HG03066 (cell line): ENCODE data around the gene BCL11A.

Source experiments
- ATAC-seq: cut with Tn5 transposase; IDR thresholded peaks from one replicate; pipeline ENCODE4 v1.9.1; 2021; ENCODE audit warnings: low read depth; ENCODE audit not compliant: unreplicated experiment

Gene BCL11A

DNA sequence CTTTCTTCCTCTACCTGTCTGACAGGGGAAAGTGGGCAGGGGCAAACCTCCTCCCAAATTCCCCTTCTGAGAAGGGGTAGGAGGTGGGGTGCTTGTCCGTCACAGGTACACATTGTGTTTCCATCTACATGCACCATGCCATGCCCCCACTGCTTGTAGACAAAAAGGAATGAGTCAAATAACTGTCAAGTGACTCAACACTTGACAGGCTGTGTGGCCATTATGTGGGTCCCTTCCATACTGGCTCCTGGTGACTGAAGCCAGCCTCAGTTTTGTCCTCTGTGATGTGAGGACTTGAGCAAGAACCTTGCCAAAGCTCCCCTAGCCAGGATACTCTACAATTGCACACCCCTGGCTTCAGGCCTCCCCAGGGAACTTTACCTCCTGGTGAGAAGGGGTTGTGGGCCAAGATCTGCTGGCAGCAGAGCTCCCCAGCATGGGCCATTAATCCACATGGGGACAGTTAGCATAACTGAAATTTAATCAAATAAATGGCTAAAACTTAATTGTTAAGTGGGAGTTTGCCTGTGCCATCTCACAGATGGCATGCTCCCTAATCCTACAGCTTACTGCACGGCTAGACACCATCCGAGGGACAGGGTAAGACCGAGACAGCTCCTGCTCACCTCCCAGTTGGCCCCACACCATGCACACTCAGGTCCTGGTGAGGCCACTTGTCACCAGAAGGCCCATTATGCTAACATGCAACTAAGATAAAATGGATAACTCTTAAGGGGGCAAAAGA is 140.2 kb downstream of the BCL11A start:
- ATAC-seq: peak; percentile 40

DNA sequence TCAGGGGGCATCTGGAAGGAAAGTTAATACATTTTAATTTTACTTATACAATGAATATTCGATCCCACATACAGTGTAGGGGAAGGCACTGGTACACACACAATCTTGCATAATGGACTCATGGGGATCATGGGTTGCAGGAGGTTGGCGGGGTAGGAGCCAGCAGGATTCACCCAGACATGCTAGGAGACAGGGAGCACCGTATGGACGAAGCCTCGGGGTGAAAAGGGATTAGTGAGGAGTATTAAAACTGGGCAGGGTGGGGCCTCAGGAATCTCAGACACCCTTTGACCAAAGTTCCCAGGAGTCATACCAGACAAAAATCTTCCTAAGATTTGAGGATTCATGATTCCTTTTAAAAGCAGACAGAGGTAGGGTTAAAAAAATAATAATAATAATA is 140.8 kb downstream of the BCL11A start:
- no peak for ATAC-seq

DNA sequence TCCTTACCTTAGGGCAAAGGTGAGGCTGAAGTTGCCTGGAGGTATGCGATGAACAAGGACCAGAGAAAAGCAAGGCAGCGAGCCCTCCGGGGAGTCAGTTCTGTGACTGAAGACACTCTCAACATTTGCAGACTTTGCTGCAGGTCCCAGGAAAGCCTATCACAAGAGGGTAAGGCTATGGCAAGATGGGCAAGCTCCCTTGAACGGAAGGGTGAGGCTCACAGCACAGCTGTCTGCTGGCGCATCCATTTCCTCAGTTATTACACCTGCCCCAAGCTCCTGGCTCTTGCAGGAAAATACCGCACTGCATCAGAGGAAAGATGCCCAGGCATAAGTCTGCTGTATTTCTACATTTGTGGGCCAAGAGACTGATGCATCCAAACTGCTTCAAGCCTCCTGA is 141.4 kb downstream of the BCL11A start:
- no peak for ATAC-seq

DNA sequence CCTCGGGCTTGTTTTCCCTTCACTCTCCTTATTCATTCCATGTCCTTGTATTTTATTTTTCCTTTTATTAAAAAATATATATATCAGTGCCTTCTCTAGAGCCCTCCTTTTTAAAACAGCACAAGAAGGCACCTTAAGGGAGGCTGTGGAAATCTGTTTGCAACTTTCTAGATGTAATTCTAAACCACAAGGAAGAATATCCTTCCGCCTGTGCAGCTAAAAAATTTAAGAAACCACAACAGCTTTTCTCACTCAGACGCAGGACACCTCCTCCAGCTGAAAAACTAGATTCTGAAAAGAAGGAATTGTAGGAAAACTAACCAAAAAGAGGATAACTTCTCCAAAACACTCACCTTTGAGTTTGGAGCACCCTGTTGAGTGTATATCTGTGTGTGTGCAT is 142.2 kb downstream of the BCL11A start:
- no peak for ATAC-seq

DNA sequence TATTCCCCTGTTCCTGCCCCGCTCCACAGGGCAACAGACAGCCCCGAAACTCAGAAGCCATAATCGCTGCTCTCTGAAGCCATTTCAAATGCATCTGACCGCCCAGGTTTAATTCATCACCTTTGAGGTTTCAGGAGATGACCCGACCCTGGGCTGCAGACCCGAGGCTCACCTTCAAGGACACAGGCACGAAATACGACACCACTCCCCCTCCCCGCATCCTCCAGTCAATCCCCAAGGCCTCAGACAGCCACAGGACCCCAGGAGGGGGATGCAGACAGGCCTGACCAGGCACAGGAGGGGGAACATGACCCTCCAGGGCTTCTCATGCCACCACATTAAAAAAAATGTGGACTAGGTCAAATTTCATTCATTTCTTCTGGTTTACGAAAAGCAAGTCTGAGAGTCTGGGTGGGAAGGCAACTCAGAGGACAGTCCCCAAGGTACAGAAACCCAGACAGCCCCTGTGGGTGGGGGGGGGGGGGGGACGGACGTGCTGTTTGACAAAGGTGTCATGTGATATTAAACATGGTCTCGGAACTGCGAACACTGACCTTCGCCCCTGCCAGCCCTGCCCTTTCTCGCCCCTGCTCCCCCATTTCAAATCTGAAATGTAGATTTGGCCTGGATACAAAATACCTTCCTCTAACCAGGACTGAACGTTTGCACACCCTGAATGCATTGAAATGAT is 142.9 kb downstream of the BCL11A start:
- ATAC-seq: no peak

DNA sequence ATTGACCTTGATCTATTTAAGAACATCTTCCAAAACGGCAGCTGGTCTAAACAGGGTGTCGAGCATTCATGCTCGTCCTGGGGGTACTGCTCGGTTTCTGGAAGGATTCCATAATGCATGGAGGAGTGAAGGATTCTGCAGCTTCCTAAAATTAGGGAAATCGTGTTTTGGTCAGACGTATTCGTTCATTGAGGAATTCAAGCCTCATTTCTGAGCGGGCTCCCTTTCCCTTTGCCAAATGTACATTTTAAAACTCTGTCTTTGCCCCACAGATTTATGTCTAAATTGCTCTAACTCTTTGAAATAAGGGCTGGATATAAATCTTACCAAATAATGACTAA is 144.0 kb downstream of the BCL11A start:
- no peak for ATAC-seq

DNA sequence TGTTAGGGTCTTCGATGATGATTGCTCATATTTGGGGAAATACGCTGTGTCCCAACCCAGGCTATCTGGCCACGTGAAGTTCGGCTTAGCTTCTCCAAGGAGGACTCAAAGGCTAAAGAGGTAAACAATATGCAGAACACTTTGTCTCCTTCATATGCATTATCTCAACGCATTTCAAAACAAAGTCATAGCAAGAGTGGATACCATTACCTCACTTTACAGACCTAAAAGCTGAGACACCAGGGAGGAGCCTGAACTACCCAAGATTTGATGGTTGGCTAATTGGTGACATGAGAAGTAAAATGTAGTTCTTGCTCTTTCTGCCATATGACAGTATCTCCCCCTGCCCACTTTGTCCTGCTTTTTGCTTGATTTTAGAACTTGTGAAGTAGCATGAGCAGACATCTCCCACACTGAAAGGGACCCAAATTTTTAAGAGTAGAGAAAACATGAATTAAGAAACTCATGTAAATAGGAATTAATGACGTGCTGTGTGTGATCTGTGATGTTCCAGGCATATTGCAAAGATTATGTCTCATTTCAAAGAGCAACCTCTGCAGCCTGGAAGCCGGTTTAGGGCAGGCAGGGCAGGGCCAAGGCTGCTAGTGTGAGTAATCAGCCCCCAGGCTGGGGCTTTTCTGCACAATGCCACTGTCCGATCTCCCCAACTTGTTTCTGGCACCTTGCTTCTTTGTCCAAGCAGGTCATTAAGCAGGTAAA is 144.5 kb downstream of the BCL11A start:
- ATAC-seq: no peak

DNA sequence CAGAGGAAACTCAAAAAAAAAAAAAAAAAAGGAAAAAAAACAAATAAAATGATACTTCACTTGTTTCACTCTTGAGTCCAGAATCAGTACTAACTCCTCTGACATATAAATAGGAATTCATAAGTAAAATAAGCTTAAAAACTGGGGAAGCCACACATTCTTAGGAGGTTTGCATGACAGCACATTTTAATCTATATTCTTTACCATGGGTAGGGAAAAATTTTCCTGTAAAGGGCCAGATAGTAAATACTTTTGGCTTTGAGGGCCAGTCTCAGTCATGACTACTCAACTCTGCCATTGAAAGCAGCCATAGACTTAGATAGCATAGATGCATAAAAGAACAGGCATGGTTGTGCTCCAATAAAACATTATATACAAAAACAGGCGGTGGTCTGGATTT is 145.2 kb downstream of the BCL11A start:
- no peak for ATAC-seq

DNA sequence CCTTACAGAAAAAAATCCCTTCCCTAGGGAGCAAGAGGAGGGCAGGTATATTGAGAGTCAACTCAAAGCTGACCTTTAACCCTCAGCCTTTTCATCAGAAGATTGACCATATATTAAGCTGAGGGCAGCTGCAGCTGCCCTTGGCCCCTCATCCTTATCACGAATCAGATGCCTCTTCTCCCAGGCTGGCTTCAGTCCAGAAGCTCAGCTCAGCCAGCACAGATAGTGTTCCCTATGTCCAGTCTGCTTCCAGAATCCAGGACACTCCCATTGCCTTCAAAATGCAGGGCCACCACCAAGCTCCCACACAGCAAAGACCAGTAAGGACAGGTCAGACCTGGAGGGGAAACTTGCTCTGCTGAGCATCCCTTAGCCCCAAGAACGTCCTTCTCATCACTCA is 146.1 kb downstream of the BCL11A start:
- ATAC-seq: no peak

DNA sequence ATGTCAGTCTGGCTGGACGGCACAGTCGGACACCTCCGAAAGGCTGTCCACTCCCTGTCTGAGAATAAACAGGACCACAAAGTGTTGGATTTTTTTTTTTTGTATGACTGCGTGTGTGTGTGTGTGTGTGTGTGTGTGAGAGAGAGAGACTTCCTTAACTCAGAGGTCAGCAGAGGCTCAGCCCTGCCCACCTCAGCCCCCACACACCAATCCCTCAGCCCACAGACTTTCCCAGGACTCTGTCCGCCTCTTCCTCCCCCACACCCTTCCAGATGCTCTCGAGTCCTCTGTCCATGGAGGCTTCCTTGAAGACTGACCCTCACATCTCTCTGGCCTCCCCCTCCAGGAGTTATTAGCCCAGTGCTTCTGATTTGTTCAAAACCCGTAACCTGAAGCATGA is 147.3 kb downstream of the BCL11A start:
- ATAC-seq: no peak

DNA sequence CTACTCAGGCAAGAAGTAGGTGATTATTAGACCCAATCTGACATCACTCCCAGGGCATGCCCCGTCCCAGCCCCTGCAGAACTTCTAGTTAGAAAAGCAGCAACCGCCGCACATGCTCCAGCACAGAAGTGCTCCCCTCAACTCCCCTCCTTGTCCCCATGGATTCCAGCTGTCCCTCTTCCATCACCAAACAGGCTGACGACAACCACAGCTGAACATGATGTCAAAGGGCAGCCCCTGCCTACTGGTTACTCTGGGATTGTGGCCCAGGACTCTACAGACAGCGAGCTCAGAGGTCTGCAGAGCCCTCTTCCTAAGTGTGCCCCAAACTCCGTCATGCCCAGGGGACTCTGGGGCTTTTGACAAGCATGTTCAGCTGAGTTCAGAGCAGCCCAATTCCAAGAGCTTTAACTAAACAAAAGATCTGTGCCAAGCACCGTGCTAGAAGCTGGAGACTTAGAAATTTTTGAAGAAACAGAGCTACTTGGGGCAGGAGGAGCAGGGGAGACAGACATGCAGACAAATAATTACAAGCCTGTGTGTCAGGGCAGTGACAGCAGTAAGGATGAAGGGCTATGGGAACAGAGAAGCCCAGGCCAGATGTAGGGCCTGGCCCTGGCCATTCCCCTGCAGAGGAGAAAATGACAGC is 148.1 kb downstream of the BCL11A start:
- no peak for ATAC-seq
